Epithelial cell of esophagus (primary cell): Measurements from ENCODE around the gene SAYSD1.

ENCODE experiments used
- DNase-seq: peaks from one replicate; pipeline ENCODE4 v3.0.0; 2010; ENCODE audit warnings: low read depth
- H3K4me3 ChIP-seq: 2 replicates; pipeline ENCODE4 v1.5.1; 2011; ENCODE audit warnings: mild to moderate bottlenecking, low read length, control low read depth
- CTCF ChIP-seq: IDR thresholded peaks from 2 replicates; pipeline ENCODE4 v1.5.1; 2011; ENCODE audit warnings: low read depth, mild to moderate bottlenecking, low read length, control low read depth, inconsistent platforms; ENCODE audit not compliant: insufficient read depth; ENCODE audit errors: missing control alignments

The SAYSD1 gene

GRCh38 chr6:39086711-39087110 is 28.3 kb downstream of the SAYSD1 start:
- TF ChIP-seq CTCF: no peak
- no peak for DNase-seq
- no peak overlapping the region for H3K4me3 ChIP-seq

- no peak for DNase-seq
Observed at GRCh38 chr6:39086294-39086693, 28.7 kb downstream of the SAYSD1 start.

GRCh38 chr6:39085129-39085797 is 29.7 kb downstream of the SAYSD1 start:
- DNase-seq: no peak
- no peak for TF ChIP-seq CTCF
- H3K4me3 ChIP-seq: no peak overlapping the region

More at GRCh38 chr6:39086294-39086693, 28.7 kb downstream of the SAYSD1 start:
- TF ChIP-seq CTCF: no peak
- H3K4me3 ChIP-seq: no peak overlapping the region

GRCh38 chr6:39084506-39084905 is 30.5 kb downstream of the SAYSD1 start:
- DNase-seq: no peak
- no peak overlapping the region for H3K4me3 ChIP-seq
- TF ChIP-seq CTCF: no peak

- no peak for TF ChIP-seq CTCF
- no peak for DNase-seq
- H3K4me3 ChIP-seq: no peak overlapping the region
Observed at GRCh38 chr6:39083231-39083634, 31.8 kb downstream of the SAYSD1 start.

DNA sequence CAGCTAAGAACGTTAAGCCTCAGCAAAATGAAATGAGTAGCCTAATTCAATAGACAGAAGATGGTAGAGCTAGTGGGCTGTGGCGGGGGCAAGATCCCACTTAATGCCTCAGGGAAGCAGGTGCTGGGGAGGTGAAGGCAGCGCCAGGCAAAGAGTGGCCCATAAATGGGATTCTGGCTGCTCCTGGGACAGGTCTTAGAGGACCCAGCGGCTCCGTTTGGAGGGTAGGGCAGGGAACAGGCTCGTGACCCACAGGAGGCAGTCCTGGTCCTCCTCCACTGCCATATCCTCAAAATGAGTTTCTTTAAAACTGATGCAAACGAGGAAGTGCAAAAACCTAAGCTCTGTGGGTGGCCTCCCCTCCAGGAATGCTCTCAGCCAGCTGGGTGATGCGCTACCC is 32.7 kb downstream of the SAYSD1 start:
- TF ChIP-seq CTCF: no peak
- H3K4me3 ChIP-seq: no peak overlapping the region
- no peak for DNase-seq

- H3K4me3 ChIP-seq: no peak overlapping the region
- TF ChIP-seq CTCF: no peak
- no peak for DNase-seq
Observed at GRCh38 chr6:39080246-39080875, 34.6 kb downstream of the SAYSD1 start.
